GM12878 (cell line): ENCODE results near the gene ETV3L. TPM values are rescaled to one million over a fixed set of nuclear protein-coding genes. Genes with fewer than 3 reads are reported as not detected.

Source experiments
- ATAC-seq: fragments of 200-7000 bp; cut with Tn5 transposase; 3 replicates; pipeline ENCODE4 v1.9.1; 2020; ENCODE audit warnings: mild to moderate bottlenecking, moderate library complexity
- BruUV-seq: library from RNA; stranded (reverse); fragments of 400-500 nt; replicated peaks from 2 replicates; lab custom pipeline; 2021; lab: Mats Ljungman, UMichigan
- CTCF ChIA-PET: fragments of 300-600 bp; sonication (Branson Sonifier 250); formaldehyde crosslinking; extraction: SDS; loops from one replicate; lab custom pipeline; 2021; ENCODE audit warnings: inconsistent platforms; lab: Yijun Ruan, JAX
- POLR2A ChIA-PET: fragments of 350-600 bp; formaldehyde crosslinking; extraction: SDS; loops from one replicate; lab custom pipeline; 2021; ENCODE audit warnings: inconsistent platforms; lab: Charles Lee
- RAD21 ChIA-PET: fragments of 300-600 bp; sonication (Branson Sonifier 250); formaldehyde crosslinking; loops from one replicate; lab custom pipeline; 2023; ENCODE audit warnings: antibody characterized with exemption; ENCODE audit not compliant: unreplicated experiment; lab: Charles Lee
- SMC1A ChIA-PET: fragments of 300-600 bp; sonication (Branson Sonifier 250); formaldehyde crosslinking; loops from one replicate; lab custom pipeline; 2023; ENCODE audit not compliant: unreplicated experiment, uncharacterized antibody; lab: Charles Lee
- DNase-seq: peaks from one replicate; pipeline ENCODE4 v3.0.0-alpha.2; 2011; ENCODE audit warnings: low read depth, low spot score
- FAIRE-seq: peaks from 3 replicates; lab custom pipeline; 2011; peaks lifted over from hg19 to GRCh38; lab: Jason Lieb, UNC
- H2AFZ ChIP-seq: 2 replicates; pipeline ENCODE4 v1.6.0; 2011; ENCODE audit warnings: low read depth, low read length, control low read depth; ENCODE audit not compliant: control insufficient read depth
- H3K27ac ChIP-seq: 2 replicates; pipeline ENCODE4 v1.5.1; 2011; ENCODE audit warnings: control low read depth; ENCODE audit not compliant: control insufficient read depth, insufficient read depth
- H3K27me3 ChIP-seq, 2 experiments: replicated peaks in 1 of 2; 2 replicates each; pipeline versions ENCODE4 v1.6.0 to v1.6.1; 2011; ENCODE audit warnings: low read length in 1 of 2; ENCODE audit not compliant: control insufficient read depth in 2 of 2, insufficient read depth in 2 of 2
- H3K36me3 ChIP-seq, 2 experiments: 2 replicates each; pipeline ENCODE4 v1.5.1; 2011; ENCODE audit warnings: low read length in 1 of 2; ENCODE audit not compliant: control insufficient read depth in 2 of 2, insufficient read depth in 2 of 2
- H3K4me1 ChIP-seq: 2 replicates; pipeline ENCODE4 v1.6.1; 2011; ENCODE audit warnings: mild to moderate bottlenecking, low read length, moderate library complexity, mixed read lengths; ENCODE audit not compliant: control insufficient read depth, insufficient read depth
- H3K4me2 ChIP-seq: 2 replicates; pipeline ENCODE4 v1.6.0; 2011; ENCODE audit warnings: control low read depth; ENCODE audit not compliant: control insufficient read depth, insufficient read depth
- H3K4me3 ChIP-seq: fragments of 200-600 bp; sonication (generic); 2 replicates; pipeline ENCODE4 v1.5.1; 2016
- H3K79me2 ChIP-seq: 2 replicates; pipeline ENCODE4 v1.6.0; 2011; ENCODE audit warnings: low read length; ENCODE audit not compliant: control insufficient read depth, insufficient read depth
- H3K9ac ChIP-seq: 2 replicates; pipeline ENCODE4 v1.8.0; 2011; ENCODE audit warnings: low read length, control low read depth, mixed read lengths; ENCODE audit not compliant: control insufficient read depth, insufficient read depth
- H3K9me3 ChIP-seq: replicated peaks from 3 replicates; pipeline ENCODE4 v1.5.1; 2011; ENCODE audit warnings: mild to moderate bottlenecking, low read length; ENCODE audit not compliant: control insufficient read depth, insufficient read depth
- H4K20me1 ChIP-seq: 2 replicates; pipeline ENCODE4 v1.6.0; 2011; ENCODE audit not compliant: control insufficient read depth, insufficient read depth
- BCL11A ChIP-seq: IDR thresholded peaks from 2 replicates; pipeline ENCODE4 v1.6.1; 2011; ENCODE audit warnings: low read depth, low read length
- E2F8 ChIP-seq: fragments of 450-650 bp; IDR thresholded peaks from 2 replicates; pipeline ENCODE4 v1.6.1; 2018; ENCODE audit warnings: mild to moderate bottlenecking, low read depth, moderate library complexity; ENCODE audit not compliant: partially characterized antibody
- IRF4 ChIP-seq: IDR thresholded peaks from 2 replicates; pipeline ENCODE4 v1.6.1; 2011; ENCODE audit warnings: low read depth, low read length
- PKNOX1 ChIP-seq: fragments of 450-650 bp; IDR thresholded peaks from 2 replicates; pipeline ENCODE4 v1.6.1; 2016; ENCODE audit warnings: mild to moderate bottlenecking
- POLR2AphosphoS5 ChIP-seq: IDR thresholded peaks from 2 replicates; pipeline ENCODE4 v1.6.1; 2011; ENCODE audit warnings: mild to moderate bottlenecking, low read length, inconsistent platforms
- RAD21 ChIP-seq: IDR thresholded peaks from 2 replicates; pipeline ENCODE4 v1.6.1; 2011; ENCODE audit warnings: mild to moderate bottlenecking, low read depth, low read length, moderate library complexity; ENCODE audit not compliant: insufficient read depth
- REST ChIP-seq: IDR thresholded peaks from 2 replicates; pipeline ENCODE4 v1.6.1; 2012; ENCODE audit warnings: mild to moderate bottlenecking, low read depth, low read length
- RFX5 ChIP-seq: IDR thresholded peaks from 2 replicates; pipeline ENCODE4 v1.6.1; 2011; ENCODE audit warnings: low read depth, low read length, improper control_type of control experiment
- SIX5 ChIP-seq: IDR thresholded peaks from 2 replicates; pipeline ENCODE4 v1.6.1; 2011; ENCODE audit warnings: mild to moderate bottlenecking, low read depth, low read length, moderate library complexity; ENCODE audit not compliant: severe bottlenecking
- SMAD1 ChIP-seq: fragments of 450-650 bp; IDR thresholded peaks from 2 replicates; pipeline ENCODE4 v1.6.1; 2018; ENCODE audit warnings: mild to moderate bottlenecking, low read depth; ENCODE audit not compliant: partially characterized antibody
- TAF1 ChIP-seq: IDR thresholded peaks from 2 replicates; pipeline ENCODE4 v1.6.1; 2011; ENCODE audit warnings: mild to moderate bottlenecking, low read depth, low read length, borderline replicate concordance
- TARDBP ChIP-seq: IDR thresholded peaks from 2 replicates; pipeline ENCODE4 v1.6.1; 2016; ENCODE audit warnings: borderline replicate concordance
- WGBS: methylation state at CpG from one replicate; pipeline ENCODE4 v1.1.6; 2016; ENCODE audit warnings: low lambda C conversion rate; ENCODE audit not compliant: insufficient replicate concordance, insufficient coverage; ENCODE audit errors: missing lambda C conversion rate; 5-methylcytosine and 5-hydroxymethylcytosine counted together
- in situ Hi-C: fragments of 300-500 bp; cut with MboI; formaldehyde crosslinking; loops from 9 replicates; pipeline ENCODE4 v1.14.3; 2018; ENCODE audit warnings: mixed read lengths
- intact Hi-C: fragments of 100-400 bp; cut with micrococcal nuclease; formaldehyde crosslinking; loops from one replicate; pipeline ENCODE4 v1.14.2; 2022; ENCODE audit not compliant: unreplicated experiment
- polyA plus RNA-seq, 11 experiments: library from polyadenylated mRNA; depleted of rRNA in 4 of 11; unstranded in 6 of 11; stranded (reverse) in 5 of 11; fragments of >200 nt; fragmentation: Nextera tagmentation in 4 of 11; fragmentation: Illumina TruSeq in 1 of 11; extraction: Ambion mirVana in 4 of 11; extraction: Trizol in 1 of 11; gene quantifications; 1 replicate in 1 of 11; 2 replicates in 10 of 11; pipeline versions ENCODE4 v1.2.1 to v1.2.3, GENCODE V29; 2011 to 2016; ENCODE audit warnings: inconsistent platforms in 2 of 11, missing spikeins in 2 of 11, low read depth in 1 of 11
- total RNA-seq, 4 experiments: library from RNA; depleted of rRNA in 3 of 4; stranded (reverse); fragments of >200 nt in 3 of 4; fragmentation: Illumina TruSeq in 1 of 4; extraction: Trizol in 1 of 4; gene quantifications; 2 replicates each; pipeline versions ENCODE4 v1.2.1 to v1.2.3, GENCODE V29; 2013 to 2021

The ETV3L gene
- total and polyA plus RNA-seq, 10 of the 15 experiments (the other 5 are each of a cell fraction or from before 2014, with no cell fraction given) = 0.03 to 1.3 (median 0.44) TPM

- TF ChIP-seq TAF1 = no peak
- no peak for TF ChIP-seq RAD21
- no peak for TF ChIP-seq BCL11A
- no peak for TF ChIP-seq IRF4
Measured at GRCh38 chr1:157091186-157091585, 8.4 kb downstream of the ETV3L start (continued).

DNA sequence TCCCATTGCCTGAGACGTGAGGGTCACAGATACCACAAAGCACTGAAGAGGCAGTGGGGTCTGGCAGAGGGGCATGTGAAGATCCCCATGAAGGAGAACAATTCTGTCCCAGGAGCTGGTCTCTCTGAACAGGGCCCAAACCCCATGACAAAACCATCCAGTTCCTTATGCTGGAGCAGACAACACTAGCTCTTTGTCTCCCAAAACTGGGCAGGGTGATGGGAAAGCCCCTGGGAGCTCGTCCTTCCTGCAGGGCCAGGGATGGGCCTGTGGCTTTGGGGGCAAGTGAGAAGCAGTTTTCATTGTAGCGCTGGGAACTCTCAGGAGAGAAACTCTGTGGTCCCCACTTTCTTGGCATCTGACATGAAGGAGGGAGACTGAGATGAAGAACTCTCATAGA is 8.8 kb downstream of the ETV3L start:
- DNase-seq (no peak), ATAC-seq (no peak), FAIRE-seq (no peak)
- SMC1A ChIA-PET = interaction anchor here (0.6 to 10.1 kb wide), 21 partner anchors 10 to 405 kb away, joined by 3 to 383 read pairs (median 6); no protein-coding TSS in a partner anchor
- CTCF ChIA-PET = interaction anchor here (0.7 to 14.4 kb wide), 31 partner anchors 8 to 442 kb away, joined by 3 to 715 read pairs (median 5); partner anchors contain the start of gene ETV3L
- H3K4me3 ChIP-seq = no peak overlapping the region
- no peaks in the 10 kb centered on the region; a peak in 1 of 4 replicates for H3K27me3 ChIP-seq
- in situ Hi-C loops (loop anchor here (5.0 to 10.0 kb wide), 2 partner anchors 62 to 404 kb away; no protein-coding TSS in a partner anchor), intact Hi-C loops (loop anchor here (1.0 to 5.0 kb wide), 2 partner anchors 47 to 66 kb away; partner anchors contain the start of gene ETV3)
- POLR2A ChIA-PET = interaction anchor here (0.5 to 1.5 kb wide), 6 partner anchors 19 to 68 kb away, joined by 3 to 5 read pairs (median 4); no protein-coding TSS in a partner anchor
- no peaks in the 10 kb centered on the region for H3K79me2 ChIP-seq
- no TSS peak for BruUV-seq
- no peak overlapping the region for H3K9ac ChIP-seq
- no peak overlapping the region for H3K27ac ChIP-seq
- H2AFZ ChIP-seq = no peak overlapping the region
- H3K4me1 ChIP-seq = no peaks in the 10 kb centered on the region
- H3K36me3 ChIP-seq = no peaks in the 10 kb centered on the region
- RAD21 ChIA-PET = interaction anchor here (1.0 to 6.1 kb wide), 17 partner anchors 8 to 396 kb away, joined by 3 to 442 read pairs (median 8); partner anchors contain the start of gene ETV3L
- H3K4me2 ChIP-seq = no peak overlapping the region
- H4K20me1 ChIP-seq = no peaks in the 10 kb centered on the region
- 18% methylated on average over 3 of the region's 3 CpGs for WGBS
- no peaks in the 10 kb centered on the region for H3K9me3 ChIP-seq
- TF ChIP-seq PKNOX1 = no peak
- no peak for TF ChIP-seq SIX5
- TF ChIP-seq REST = no peak
- no peak for TF ChIP-seq TARDBP
- no peak for TF ChIP-seq POLR2AphosphoS5
- no peak for TF ChIP-seq SMAD1
- no peak for TF ChIP-seq E2F8
- no peak for TF ChIP-seq RFX5
- no peak for TF ChIP-seq RAD21
